ENCODE results near the gene RPS14.

The RPS14 gene

GRCh38 chr5:150409638-150410523 lies 39.7 kb downstream of the RPS14 start:
- peak overlapping the region; percentile 90 for H3K4me2 ChIP-seq
- peaks cover 66% of the 10 kb centered on the region for H4K20me1 ChIP-seq
- H3K9me3 ChIP-seq, result no peaks in the 10 kb centered on the region
- peak overlapping the region; percentile 99 for H3K27ac ChIP-seq
- no peaks in the 10 kb centered on the region for H3K27me3 ChIP-seq
- no peak for TF ChIP-seq Cebpa-rat (IDR thresholded peaks at IDR 0.05)
- H3K9ac ChIP-seq, result peak overlapping the region; percentile 96
- H3K4me3 ChIP-seq, result peak overlapping the region; percentile 88
- H3K4me1 ChIP-seq, result peaks cover 66% of the 10 kb centered on the region
- peaks cover 56% of the 10 kb centered on the region for H3K36me3 ChIP-seq

GRCh38 chr5:150408231-150408943 lies 41.2 kb downstream of the RPS14 start:
- no peaks in the 10 kb centered on the region for H3K9me3 ChIP-seq
- H4K20me1 ChIP-seq, result peaks cover 81% of the 10 kb centered on the region
- peak overlapping the region; percentile 88 for H3K4me3 ChIP-seq
- no peaks in the 10 kb centered on the region for H3K27me3 ChIP-seq
- no peak for TF ChIP-seq Cebpa-rat (IDR thresholded peaks at IDR 0.05)
- peaks cover 53% of the 10 kb centered on the region for H3K4me1 ChIP-seq
- H3K4me2 ChIP-seq, result peak overlapping the region; percentile 90
- H3K36me3 ChIP-seq, result peaks cover 71% of the 10 kb centered on the region
- peak overlapping the region; percentile 96 for H3K9ac ChIP-seq
- H3K27ac ChIP-seq, result peak overlapping the region; percentile 99

- Histone ChIP-seq H3K9ac (peak overlapping the region; percentile 96), H4K20me1 (peaks cover 90% of the 10 kb centered on the region), H3K4me1 (peaks cover 57% of the 10 kb centered on the region), H3K27me3 (no peaks in the 10 kb centered on the region), H3K4me2 (peak overlapping the region; percentile 90), H3K36me3 (peaks cover 82% of the 10 kb centered on the region), H3K27ac (peak overlapping the region; percentile 99), H3K9me3 (no peaks in the 10 kb centered on the region), H3K4me3 (peak overlapping the region; percentile 11; the same call in 1 of the 2 replicates)
- no peak for TF ChIP-seq Cebpa-rat (IDR thresholded peaks at IDR 0.05)
Measured at GRCh38 chr5:150407096-150407720, 42.3 kb downstream of the RPS14 start.

- peak overlapping the region; percentile 99 for H3K27ac ChIP-seq
- H3K36me3 ChIP-seq, result peaks cover 87% of the 10 kb centered on the region
Measured at GRCh38 chr5:150406723-150407095, 42.8 kb downstream of the RPS14 start.

GRCh38 chr5:150406103-150406722 lies 43.3 kb downstream of the RPS14 start:
- H4K20me1 ChIP-seq, result peaks cover 90% of the 10 kb centered on the region
- peaks cover 89% of the 10 kb centered on the region for H3K36me3 ChIP-seq

More at GRCh38 chr5:150406723-150407095, 42.8 kb downstream of the RPS14 start:
- TF ChIP-seq Cebpa-rat (IDR thresholded peaks at IDR 0.05), result no peak
- peak overlapping the region; percentile 96; the same call in 1 of the 2 replicates for H3K9ac ChIP-seq
- no peaks in the 10 kb centered on the region for H3K9me3 ChIP-seq
- no peak overlapping the region for H3K4me3 ChIP-seq
- H4K20me1 ChIP-seq, result peaks cover 90% of the 10 kb centered on the region
- H3K27me3 ChIP-seq, result no peaks in the 10 kb centered on the region
- peak overlapping the region; percentile 90 for H3K4me2 ChIP-seq
- peaks cover 62% of the 10 kb centered on the region for H3K4me1 ChIP-seq

GRCh38 chr5:150404941-150405816 lies 44.4 kb downstream of the RPS14 start:
- no peaks in the 10 kb centered on the region for H3K9me3 ChIP-seq

More at GRCh38 chr5:150406103-150406722, 43.3 kb downstream of the RPS14 start:
- Histone ChIP-seq H3K4me1 (peaks cover 66% of the 10 kb centered on the region), H3K4me2 (peak overlapping the region; percentile 90; the same call in 1 of the 2 replicates), H3K4me3 (no peak overlapping the region), H3K27ac (peak overlapping the region; percentile 99; the same call in 1 of the 2 replicates), H3K27me3 (no peaks in the 10 kb centered on the region), H3K9me3 (no peaks in the 10 kb centered on the region), H3K9ac (no peak overlapping the region)
- no peak for TF ChIP-seq Cebpa-rat (IDR thresholded peaks at IDR 0.05)

GRCh38 chr5:150404535-150404934 lies 45.0 kb downstream of the RPS14 start:
- Histone ChIP-seq H3K9ac (0 out of 2 replicates have a peak overlapping the region, but pooled peaks have one; percentile 4), H3K4me2 (no peak overlapping the region), H3K36me3 (peaks cover 100% of the 10 kb centered on the region), H3K27ac (no peak overlapping the region), H4K20me1 (peaks cover 100% of the 10 kb centered on the region), H3K4me3 (no peak overlapping the region), H3K4me1 (peaks cover 74% of the 10 kb centered on the region), H3K27me3 (no peaks in the 10 kb centered on the region), H3K9me3 (no peaks in the 10 kb centered on the region)
- no peak for TF ChIP-seq Cebpa-rat (IDR thresholded peaks at IDR 0.05)

More at GRCh38 chr5:150404941-150405816, 44.4 kb downstream of the RPS14 start:
- no peak overlapping the region for H3K27ac ChIP-seq
- peaks cover 94% of the 10 kb centered on the region for H3K36me3 ChIP-seq
- H3K4me3 ChIP-seq, result no peak overlapping the region
- H3K9ac ChIP-seq, result no peak overlapping the region
- H4K20me1 ChIP-seq, result peaks cover 95% of the 10 kb centered on the region
- peak overlapping the region; percentile 14; the same call in 1 of the 2 replicates for H3K4me2 ChIP-seq
- no peak for TF ChIP-seq Cebpa-rat (IDR thresholded peaks at IDR 0.05)
- peaks cover 68% of the 10 kb centered on the region for H3K4me1 ChIP-seq
- H3K27me3 ChIP-seq, result no peaks in the 10 kb centered on the region

GRCh38 chr5:150404121-150404520 lies 45.4 kb downstream of the RPS14 start:
- no peak overlapping the region for H3K27ac ChIP-seq
- H3K4me3 ChIP-seq, result no peak overlapping the region
- peaks cover 100% of the 10 kb centered on the region for H4K20me1 ChIP-seq
- H3K27me3 ChIP-seq, result no peaks in the 10 kb centered on the region
- peaks cover 75% of the 10 kb centered on the region for H3K4me1 ChIP-seq
- no peaks in the 10 kb centered on the region for H3K9me3 ChIP-seq
- H3K4me2 ChIP-seq, result no peak overlapping the region
- H3K36me3 ChIP-seq, result peaks cover 100% of the 10 kb centered on the region
- 0 out of 2 replicates have a peak overlapping the region, but pooled peaks have one; percentile 4 for H3K9ac ChIP-seq
- no peak for TF ChIP-seq Cebpa-rat (IDR thresholded peaks at IDR 0.05)
